HG02981 (cell line): ENCODE results near the gene TANC1.

ENCODE experiments used
- ATAC-seq: cut with Tn5 transposase; IDR thresholded peaks from one replicate; pipeline ENCODE4 v1.9.1; 2021; ENCODE audit warnings: mild to moderate bottlenecking, moderate library complexity; ENCODE audit not compliant: unreplicated experiment

The TANC1 gene

GRCh38 chr2:159153951-159154350 lies 185.5 kb downstream of the TANC1 start:
- no peak for ATAC-seq

GRCh38 chr2:159154366-159154765 lies 185.9 kb downstream of the TANC1 start:
- ATAC-seq = no peak

GRCh38 chr2:159155320-159155719 lies 186.9 kb downstream of the TANC1 start:
- no peak for ATAC-seq

- no peak for ATAC-seq
These were observed 187.4 kb downstream of the TANC1 start for GRCh38 chr2:159155791-159156190.

GRCh38 chr2:159156834-159157233 lies 188.4 kb downstream of the TANC1 start:
- no peak for ATAC-seq

GRCh38 chr2:159157361-159158209 lies 189.1 kb downstream of the TANC1 start:
- no peak for ATAC-seq

- ATAC-seq = no peak
These were observed 192.0 kb downstream of the TANC1 start for GRCh38 chr2:159160412-159160811.

- no peak for ATAC-seq
These were observed 192.5 kb downstream of the TANC1 start for GRCh38 chr2:159160954-159161353.

- ATAC-seq = no peak
These were observed 195.5 kb downstream of the TANC1 start for GRCh38 chr2:159163930-159164329.

GRCh38 chr2:159164457-159164911 lies 196.0 kb downstream of the TANC1 start:
- ATAC-seq = no peak

- ATAC-seq = no peak
These were observed 196.6 kb downstream of the TANC1 start for GRCh38 chr2:159165048-159165447.

- no peak for ATAC-seq
These were observed 200.3 kb downstream of the TANC1 start for GRCh38 chr2:159168707-159169106.

GRCh38 chr2:159169187-159169586 lies 200.7 kb downstream of the TANC1 start:
- ATAC-seq = no peak

GRCh38 chr2:159172403-159172802 lies 204.0 kb downstream of the TANC1 start:
- no peak for ATAC-seq

GRCh38 chr2:159174759-159175158 lies 206.3 kb downstream of the TANC1 start:
- no peak for ATAC-seq

GRCh38 chr2:159175182-159175581 lies 206.7 kb downstream of the TANC1 start:
- ATAC-seq = no peak

GRCh38 chr2:159175927-159176326 lies 207.5 kb downstream of the TANC1 start:
- no peak for ATAC-seq

- no peak for ATAC-seq
These were observed 208.1 kb downstream of the TANC1 start for GRCh38 chr2:159176555-159176954.

- ATAC-seq = no peak
These were observed 208.9 kb downstream of the TANC1 start for GRCh38 chr2:159177357-159177756.

GRCh38 chr2:159177957-159178356 lies 209.5 kb downstream of the TANC1 start:
- ATAC-seq = no peak

- no peak for ATAC-seq
These were observed 210.7 kb downstream of the TANC1 start for GRCh38 chr2:159179096-159179495.

GRCh38 chr2:159179696-159180095 lies 211.3 kb downstream of the TANC1 start:
- no peak for ATAC-seq

GRCh38 chr2:159183346-159183745 lies 214.9 kb downstream of the TANC1 start:
- ATAC-seq = no peak
